Mucosa of gallbladder (tissue), 1 donor: ENCODE measurements around the gene RTN4RL1. TPM values are rescaled to one million over a fixed set of nuclear protein-coding genes. Genes with fewer than 3 reads are reported as not detected.
A peak's percentile ranks its signal among the peaks of the same experiment; 100 is the strongest.

Experiments used
- DNase-seq: peaks from one replicate; pipeline ENCODE4 v3.0.0-alpha.2; 2020; ENCODE audit warnings: low spot score
- total RNA-seq: library from RNA; stranded (reverse); gene quantifications from one replicate; pipeline ENCODE4 v1.2.1, GENCODE V29; 2021
- donor health status: DM: no; HTN: no; CAD: no.

RTN4RL1 gene
- total RNA-seq, 1 donor from 2014 or later, result 9.3 TPM

GRCh38 chr17:2059547-2060384 lies 34.6 kb upstream of the RTN4RL1 start:
- DNase-seq, result no peak

- peak; percentile 81 for DNase-seq
Measured at GRCh38 chr17:2058586-2059546, 33.7 kb upstream of the RTN4RL1 start.

- no peak for DNase-seq
Measured at GRCh38 chr17:2057760-2058585, 32.8 kb upstream of the RTN4RL1 start.

DNA sequence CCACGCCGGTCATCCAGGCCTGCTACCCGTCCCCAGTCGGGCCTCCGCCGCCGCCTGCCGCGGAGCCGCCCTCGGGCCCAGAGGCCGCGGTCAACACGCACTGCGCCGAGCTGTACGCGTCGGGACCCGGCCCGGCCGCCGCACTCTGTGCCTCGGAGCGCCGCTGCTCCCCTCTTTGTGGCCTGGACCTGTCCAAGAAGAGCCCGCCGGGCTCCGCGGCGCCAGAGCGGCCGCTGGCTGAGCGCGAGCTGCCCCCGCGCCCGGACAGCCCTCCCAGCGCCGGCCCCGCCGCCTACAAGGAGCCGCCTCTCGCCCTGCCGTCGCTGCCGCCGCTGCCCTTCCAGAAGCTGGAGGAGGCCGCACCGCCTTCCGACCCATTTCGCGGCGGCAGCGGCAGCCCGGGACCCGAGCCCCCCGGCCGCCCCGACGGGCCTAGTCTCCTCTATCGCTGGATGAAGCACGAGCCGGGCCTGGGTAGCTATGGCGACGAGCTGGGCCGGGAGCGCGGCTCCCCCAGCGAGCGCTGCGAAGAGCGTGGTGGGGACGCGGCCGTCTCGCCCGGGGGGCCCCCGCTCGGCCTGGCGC lies 32.1 kb upstream of the RTN4RL1 start:
- no peak for DNase-seq

- DNase-seq, result no peak
Measured at GRCh38 chr17:2056206-2057174, 31.4 kb upstream of the RTN4RL1 start.

DNA sequence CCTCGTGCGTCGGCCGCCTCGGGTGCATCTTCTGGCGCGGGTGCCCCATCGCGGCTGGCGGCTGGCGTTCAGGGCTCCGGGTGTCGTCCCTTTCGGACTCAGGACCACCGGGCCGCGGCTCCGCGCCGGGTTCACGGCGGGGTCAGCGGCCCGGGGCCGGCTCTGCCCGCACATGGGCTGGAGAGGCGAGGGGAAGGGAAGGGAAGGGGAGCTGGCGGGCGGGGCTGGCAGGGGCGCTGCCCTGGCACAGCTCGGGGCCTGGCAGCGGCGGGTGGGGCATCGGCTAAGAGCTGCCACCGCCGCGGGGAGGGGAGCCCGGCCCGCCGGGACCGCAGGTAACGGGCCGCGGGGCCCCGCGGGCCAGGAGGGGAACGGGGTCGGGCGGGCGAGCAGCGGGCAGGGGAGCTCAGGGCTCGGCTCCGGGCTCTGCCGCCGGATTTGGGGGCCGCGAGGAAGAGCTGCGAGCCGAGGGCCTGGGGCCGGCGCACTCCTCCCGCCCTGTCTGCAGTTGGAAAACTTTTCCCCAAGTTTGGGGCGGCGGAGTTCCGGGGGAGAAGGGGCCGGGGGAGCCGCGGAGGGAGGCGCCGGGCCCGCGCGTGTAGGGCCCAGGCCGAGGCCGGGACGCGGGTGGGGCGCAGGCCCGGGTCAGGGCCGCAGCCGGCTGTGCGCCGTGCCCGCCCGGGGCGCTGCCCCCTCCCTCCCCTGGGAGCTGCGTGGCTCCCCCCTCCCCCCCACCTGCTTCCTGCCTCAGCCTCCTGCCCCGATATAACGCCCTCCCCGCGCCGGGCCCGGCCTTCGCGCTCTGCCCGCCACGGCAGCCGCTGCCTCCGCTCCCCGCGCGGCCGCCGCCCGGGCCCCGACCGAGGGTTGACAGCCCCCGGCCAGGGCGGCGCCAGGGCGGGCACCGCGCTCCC lies 30.4 kb upstream of the RTN4RL1 start:
- no peak for DNase-seq

DNA sequence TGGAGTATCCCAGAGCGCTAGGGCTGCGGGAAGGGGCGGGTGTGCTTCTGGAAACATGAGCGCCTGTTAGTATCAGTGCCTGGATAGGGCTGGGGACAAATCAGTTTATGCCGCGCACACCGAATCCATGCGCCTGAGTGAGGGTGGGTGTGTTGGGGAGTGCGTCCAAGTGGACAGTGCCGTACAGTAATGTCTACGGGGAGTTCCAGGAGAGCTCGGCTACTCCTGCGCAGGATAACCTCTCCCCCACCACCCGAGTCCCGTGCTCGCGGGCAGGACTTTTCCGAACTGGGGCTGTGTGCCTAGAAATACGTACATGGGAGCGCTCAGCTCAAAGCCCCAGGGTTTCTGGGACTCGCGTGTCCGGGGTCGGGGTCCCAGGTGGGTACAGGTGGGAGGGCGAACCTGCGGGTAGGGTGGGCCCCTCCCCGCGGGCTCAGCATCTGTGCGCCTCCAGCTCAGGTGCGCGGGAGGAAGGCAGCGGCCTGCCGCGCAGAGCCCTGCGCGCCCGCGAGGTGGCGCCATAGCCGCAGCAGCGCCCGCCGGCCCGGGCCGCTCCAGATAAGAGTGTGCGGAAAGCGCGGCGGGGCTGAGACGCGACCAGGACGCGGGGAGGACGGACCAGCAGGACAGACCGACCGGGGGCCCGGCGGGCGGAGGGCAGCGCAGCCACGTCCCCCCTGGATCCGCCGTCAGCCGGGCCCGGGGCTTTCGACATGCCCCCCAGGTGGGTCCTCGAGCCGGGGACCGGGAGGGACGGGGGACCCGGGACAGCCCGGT lies 29.6 kb upstream of the RTN4RL1 start, which contains the start of gene HIC1:
TSS of gene HIC1 (plus strand) at position 592 of the 780 bp plus-strand sequence. CDS start 1,588 bp downstream, outside the sequence.
- peak; percentile 69 for DNase-seq

- no peak for DNase-seq
Measured at GRCh38 chr17:2054262-2054511, 29.1 kb upstream of the RTN4RL1 start.

DNA sequence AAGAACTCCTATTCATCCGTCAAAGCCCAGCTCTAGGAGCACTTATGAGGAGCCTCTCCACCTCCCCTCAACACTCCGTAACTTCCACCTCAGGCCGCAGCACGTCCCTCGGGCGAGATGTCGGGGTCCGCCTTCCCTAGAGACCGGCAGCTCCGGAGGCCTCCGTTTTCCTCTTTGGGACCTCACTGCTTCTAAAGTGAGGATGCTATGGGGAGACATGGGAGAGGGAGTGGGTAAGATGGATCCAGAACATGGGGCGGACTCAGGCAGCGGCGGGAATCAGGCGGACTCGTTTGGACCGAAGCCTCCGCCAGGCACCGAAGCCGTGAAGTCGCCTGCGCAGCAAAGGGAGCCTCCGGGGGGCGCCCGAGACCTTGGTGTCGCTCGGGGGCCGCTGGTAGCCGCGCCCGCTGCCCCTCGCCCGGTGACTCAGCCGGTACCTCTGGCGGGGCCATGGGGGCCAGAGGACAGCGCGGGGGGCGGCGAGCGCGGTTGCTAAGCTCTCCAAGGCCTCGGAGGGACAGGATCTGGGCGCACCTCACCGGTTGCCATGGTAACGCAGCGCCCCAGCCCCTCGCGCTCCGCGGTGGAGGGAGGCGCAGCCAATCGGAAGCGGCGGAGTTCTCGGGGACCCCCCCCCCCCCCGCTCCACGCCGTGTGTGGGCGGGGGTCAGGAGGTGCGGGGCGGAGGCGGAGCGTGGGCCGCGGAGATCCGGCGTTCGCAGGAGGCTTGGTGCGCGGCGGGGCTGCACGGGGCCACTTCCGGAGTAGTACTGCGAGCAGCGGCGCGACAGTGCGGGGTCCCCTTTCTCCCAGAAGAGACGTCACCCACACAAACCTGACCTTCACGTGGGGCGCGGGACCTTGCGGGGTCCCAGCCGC lies 28.5 kb upstream of the RTN4RL1 start:
- DNase-seq, result peak; percentile 73

- DNase-seq, result no peak
Measured at GRCh38 chr17:2051933-2052559, 26.9 kb upstream of the RTN4RL1 start.

- no peak for DNase-seq
Measured at GRCh38 chr17:2051061-2051932, 26.2 kb upstream of the RTN4RL1 start.

DNA sequence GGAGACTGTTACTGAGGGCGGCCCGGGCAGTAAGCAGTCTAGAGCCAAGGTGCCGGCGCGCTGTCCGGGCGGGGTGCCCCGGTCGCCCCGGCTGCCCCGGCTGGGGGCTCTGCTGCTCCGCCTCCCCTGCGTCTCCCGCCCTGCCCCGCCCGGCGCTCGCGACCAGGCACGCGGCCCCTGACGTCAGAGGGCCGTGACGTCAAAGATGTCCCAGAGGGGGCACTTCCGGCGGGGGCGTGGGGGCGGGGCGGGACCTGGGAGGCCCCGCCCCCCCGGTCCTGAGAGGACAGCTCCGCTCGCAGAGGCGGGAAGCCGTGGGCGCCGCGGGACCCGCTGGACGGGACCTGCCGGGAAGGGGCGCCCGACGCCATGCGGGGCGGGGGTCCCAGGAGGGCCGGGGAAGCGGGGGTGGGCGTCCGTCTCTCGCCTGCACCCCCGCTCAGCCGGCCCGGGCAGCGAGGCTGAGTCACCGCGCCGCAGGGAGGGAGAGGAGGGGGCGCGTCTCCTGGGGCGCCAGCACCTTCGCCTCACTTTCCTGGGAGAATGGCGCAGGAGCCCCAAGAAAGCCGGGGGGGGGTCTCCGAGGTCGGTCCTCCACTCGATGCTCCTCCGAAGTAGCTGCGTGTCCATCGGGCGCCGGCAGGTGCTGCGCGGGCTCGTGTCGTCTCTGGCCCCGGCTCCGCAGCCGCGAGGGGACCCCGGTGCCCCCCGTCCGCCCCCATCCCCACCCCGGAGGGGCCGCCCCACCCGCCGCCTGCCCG lies 25.3 kb upstream of the RTN4RL1 start:
- DNase-seq, result peak; percentile 63

- DNase-seq, result peak; percentile 88
Measured at GRCh38 chr17:2049333-2050299, 24.5 kb upstream of the RTN4RL1 start.

DNA sequence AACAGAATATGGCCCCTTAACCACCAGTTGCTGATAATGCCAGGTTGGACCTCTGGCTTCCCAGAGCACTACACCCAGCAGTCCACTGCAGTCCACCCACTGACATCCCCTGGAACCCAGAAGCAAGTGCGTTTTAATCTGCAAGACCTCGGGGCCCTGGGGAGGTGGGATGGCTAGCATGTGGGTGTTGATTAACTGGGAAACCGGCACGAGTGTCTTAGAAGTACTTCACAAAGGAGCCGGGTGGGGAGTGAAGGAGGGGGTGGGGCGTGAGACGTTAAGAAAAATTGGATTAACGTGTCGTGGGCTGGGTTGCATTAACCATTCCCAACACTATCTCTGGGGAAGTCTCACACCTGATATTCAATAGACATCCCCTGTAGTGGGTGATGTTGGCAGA lies 23.7 kb upstream of the RTN4RL1 start:
- no peak for DNase-seq
